ENCODE measurements around the gene CHRM5.

CHRM5 gene

DNA sequence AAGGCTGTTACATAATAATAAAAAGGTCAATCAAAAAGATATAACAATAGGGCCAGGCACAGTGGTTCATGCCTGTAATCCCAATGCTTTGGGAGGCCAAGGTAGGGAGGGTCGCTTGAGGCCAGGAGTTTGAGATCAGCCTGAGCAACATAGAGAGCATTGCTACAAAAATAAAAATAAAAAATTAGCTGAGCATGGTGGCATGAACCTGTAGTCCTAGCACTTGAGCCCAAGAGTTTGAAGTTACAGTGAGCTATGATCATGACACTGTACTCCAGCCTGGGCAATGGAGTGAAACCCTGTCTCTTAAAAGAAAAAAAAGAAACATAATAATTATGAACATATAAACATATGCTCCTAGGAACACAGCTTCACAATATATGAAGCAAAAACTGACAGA, 41.4 kb downstream of the CHRM5 start:
- no peaks in the 10 kb centered on the region for H3K36me3 Mint-ChIP-seq (ENCODE audit: low read depth)
- no peak overlapping the region for H3K4me3 Mint-ChIP-seq
- H3K27me3 Mint-ChIP-seq (ENCODE audit: low read depth, poor library complexity) = no peaks in the 10 kb centered on the region
- peaks cover 6% of the 10 kb centered on the region for H3K9me3 Mint-ChIP-seq
- H3K4me1 Mint-ChIP-seq = peaks cover 3% of the 10 kb centered on the region
- DNase-seq = no peak
- H3K27ac Mint-ChIP-seq = no peak overlapping the region
- TF ChIP-seq, protein P1, sequence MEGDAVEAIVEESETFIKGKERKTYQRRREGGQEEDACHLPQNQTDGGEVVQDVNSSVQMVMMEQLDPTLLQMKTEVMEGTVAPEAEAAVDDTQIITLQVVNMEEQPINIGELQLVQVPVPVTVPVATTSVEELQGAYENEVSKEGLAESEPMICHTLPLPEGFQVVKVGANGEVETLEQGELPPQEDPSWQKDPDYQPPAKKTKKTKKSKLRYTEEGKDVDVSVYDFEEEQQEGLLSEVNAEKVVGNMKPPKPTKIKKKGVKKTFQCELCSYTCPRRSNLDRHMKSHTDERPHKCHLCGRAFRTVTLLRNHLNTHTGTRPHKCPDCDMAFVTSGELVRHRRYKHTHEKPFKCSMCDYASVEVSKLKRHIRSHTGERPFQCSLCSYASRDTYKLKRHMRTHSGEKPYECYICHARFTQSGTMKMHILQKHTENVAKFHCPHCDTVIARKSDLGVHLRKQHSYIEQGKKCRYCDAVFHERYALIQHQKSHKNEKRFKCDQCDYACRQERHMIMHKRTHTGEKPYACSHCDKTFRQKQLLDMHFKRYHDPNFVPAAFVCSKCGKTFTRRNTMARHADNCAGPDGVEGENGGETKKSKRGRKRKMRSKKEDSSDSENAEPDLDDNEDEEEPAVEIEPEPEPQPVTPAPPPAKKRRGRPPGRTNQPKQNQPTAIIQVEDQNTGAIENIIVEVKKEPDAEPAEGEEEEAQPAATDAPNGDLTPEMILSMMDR (IDR thresholded peaks at IDR 0.05) = no peak

DNA sequence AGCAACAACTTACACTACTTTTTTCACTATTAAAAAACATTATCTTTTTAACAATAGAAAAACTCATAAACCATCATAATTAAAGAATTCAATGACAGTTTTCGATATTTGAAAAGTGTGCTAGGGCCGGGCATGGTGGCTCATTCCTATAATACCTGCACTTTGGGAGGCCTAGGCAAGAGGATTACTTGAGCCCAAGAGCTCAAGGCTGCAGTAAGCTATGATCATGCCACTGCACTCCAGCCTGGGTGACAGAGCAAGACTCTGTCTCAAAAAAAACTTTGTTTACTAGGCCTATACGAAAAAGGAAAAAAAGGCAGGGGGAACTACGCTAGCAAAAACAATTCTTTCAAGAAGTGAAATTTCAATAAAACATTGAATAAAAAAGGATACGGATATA, 42.6 kb downstream of the CHRM5 start:
- H3K4me1 Mint-ChIP-seq = peaks cover 5% of the 10 kb centered on the region
- H3K27ac Mint-ChIP-seq = peak overlapping the region; percentile 23
- TF ChIP-seq, protein P1 (IDR thresholded peaks at IDR 0.05) = no peak
- no peak overlapping the region for H3K4me3 Mint-ChIP-seq
- H3K36me3 Mint-ChIP-seq (ENCODE audit: low read depth) = peaks cover 6% of the 10 kb centered on the region
- H3K27me3 Mint-ChIP-seq (ENCODE audit: low read depth, poor library complexity) = no peaks in the 10 kb centered on the region
- DNase-seq = no peak
- peaks cover 10% of the 10 kb centered on the region for H3K9me3 Mint-ChIP-seq

DNA sequence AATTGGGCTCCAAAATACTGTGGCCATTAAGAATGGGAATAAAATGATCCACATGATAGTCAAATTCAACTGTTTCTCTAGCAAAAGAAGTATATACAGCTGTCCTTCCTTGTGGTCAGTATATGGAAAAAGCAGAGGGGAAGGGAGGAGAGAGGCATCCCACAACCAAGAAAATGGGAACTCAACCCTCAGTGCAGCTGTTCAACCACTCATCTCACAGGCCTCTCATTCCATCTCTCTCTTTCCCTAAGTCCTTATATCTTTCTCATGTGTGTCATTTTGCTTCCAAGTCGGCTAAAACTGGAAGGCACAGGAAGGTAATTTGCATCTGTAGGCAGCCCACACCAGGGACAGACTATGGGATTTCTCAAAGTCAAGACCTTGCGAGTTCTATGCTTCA, 43.2 kb downstream of the CHRM5 start:
- DNase-seq = no peak
- H3K4me1 Mint-ChIP-seq = peaks cover 5% of the 10 kb centered on the region
- TF ChIP-seq, protein P1 (IDR thresholded peaks at IDR 0.05) = no peak
- H3K4me3 Mint-ChIP-seq = no peak overlapping the region
- H3K27me3 Mint-ChIP-seq (ENCODE audit: low read depth, poor library complexity) = no peaks in the 10 kb centered on the region
- no peak overlapping the region for H3K27ac Mint-ChIP-seq
- peaks cover 10% of the 10 kb centered on the region for H3K9me3 Mint-ChIP-seq
- H3K36me3 Mint-ChIP-seq (ENCODE audit: low read depth) = peaks cover 8% of the 10 kb centered on the region

DNA sequence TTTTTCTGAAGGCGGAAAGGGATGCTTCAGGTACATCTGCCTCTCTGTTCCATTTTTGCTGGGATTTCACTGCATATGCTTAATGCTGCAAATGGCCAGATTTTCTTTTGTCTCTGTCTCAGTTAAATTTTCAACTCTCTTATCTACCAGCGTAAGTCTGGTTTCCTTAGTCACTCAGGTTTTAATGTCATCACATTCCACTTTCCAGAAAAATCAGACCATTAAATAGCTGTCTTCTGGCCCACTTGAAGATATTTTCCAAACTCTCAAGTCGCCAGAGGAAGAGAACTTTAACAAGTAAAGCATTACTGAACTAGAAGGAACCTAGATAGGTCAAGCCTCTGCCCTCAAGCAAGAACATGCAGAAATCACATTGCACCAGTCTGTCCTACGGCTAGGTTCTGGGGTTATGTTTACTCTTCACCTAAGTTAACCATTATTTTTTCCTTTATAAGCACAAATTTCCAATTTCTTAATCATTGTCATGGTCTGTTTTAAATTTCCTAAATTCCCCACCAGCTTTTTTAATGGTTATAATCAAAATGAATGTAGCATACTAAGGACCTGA, 44.2 kb downstream of the CHRM5 start:
- TF ChIP-seq, protein P1 (IDR thresholded peaks at IDR 0.05) = no peak
- Mint-ChIP-seq H3K27ac (no peak overlapping the region), H3K27me3 (ENCODE audit: low read depth, poor library complexity) (no peaks in the 10 kb centered on the region), H3K4me1 (peaks cover 5% of the 10 kb centered on the region), H3K4me3 (no peak overlapping the region), H3K9me3 (peaks cover 10% of the 10 kb centered on the region), H3K36me3 (ENCODE audit: low read depth) (peaks cover 13% of the 10 kb centered on the region)
- no peak for DNase-seq

DNA sequence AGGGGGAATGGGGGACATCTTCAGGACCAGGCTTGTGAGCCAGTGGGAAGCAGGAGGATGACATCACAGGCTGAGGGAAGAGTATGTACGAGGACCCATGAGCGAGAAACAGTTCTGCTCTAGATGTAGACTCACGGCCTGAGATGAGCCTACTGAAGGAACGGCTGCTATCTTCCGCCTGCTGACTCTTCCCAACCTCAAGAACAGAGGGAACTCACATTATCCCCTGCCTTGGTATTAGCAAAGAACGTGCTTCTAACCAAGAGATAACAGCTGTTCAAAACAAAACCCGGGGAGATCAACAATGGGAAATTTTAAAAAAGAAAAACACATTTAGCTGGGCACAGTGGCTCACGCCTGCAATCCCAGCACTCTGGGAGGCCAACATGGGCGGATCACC, 45.4 kb downstream of the CHRM5 start:
- Mint-ChIP-seq H3K27me3 (ENCODE audit: low read depth, poor library complexity) (no peaks in the 10 kb centered on the region), H3K27ac (no peak overlapping the region), H3K9me3 (peaks cover 14% of the 10 kb centered on the region), H3K4me3 (no peak overlapping the region), H3K36me3 (ENCODE audit: low read depth) (peaks cover 20% of the 10 kb centered on the region), H3K4me1 (peaks cover 5% of the 10 kb centered on the region)
- TF ChIP-seq, protein P1 (IDR thresholded peaks at IDR 0.05) = no peak
- DNase-seq = no peak

DNA sequence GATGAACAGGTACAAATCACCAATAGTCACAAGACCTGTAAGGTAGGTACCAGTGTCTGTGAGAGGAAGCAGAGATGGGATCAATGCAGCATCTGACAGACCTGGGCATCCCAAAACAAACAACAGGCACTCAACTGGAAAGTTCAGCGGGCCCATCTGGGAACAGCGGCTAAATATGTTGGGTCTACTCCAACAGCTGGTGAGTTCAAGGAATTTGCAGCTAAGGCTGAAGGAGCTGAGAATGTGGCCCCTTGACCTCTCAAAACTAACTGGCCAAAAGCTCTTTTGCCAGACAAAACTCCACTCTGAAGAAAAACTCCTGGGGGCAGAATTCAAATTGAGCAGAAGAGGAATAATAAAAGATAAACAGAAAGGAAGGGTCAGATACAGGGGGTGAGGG, 46.3 kb downstream of the CHRM5 start:
- peaks cover 5% of the 10 kb centered on the region for H3K4me1 Mint-ChIP-seq
- no peak overlapping the region for H3K4me3 Mint-ChIP-seq
- H3K9me3 Mint-ChIP-seq = peaks cover 16% of the 10 kb centered on the region
- TF ChIP-seq, protein P1 (IDR thresholded peaks at IDR 0.05) = no peak
- DNase-seq = peak; percentile 8
- H3K36me3 Mint-ChIP-seq (ENCODE audit: low read depth) = peaks cover 20% of the 10 kb centered on the region
- H3K27ac Mint-ChIP-seq = no peak overlapping the region
- no peaks in the 10 kb centered on the region for H3K27me3 Mint-ChIP-seq (ENCODE audit: low read depth, poor library complexity)
